ENCODE results near the gene PPP1R17.

GRCh38 chr7:31716355-31716754, 29.3 kb downstream of the PPP1R17 start:
- TF ChIP-seq CTCF (IDR thresholded peaks at IDR 0.05) = no peak
- no peak for TF ChIP-seq POLR2A (IDR thresholded peaks at IDR 0.05)
